ENCODE measurements around the gene KIAA1549.

- TF ChIP-seq POLR2A (IDR thresholded peaks at IDR 0.05): no peak
- TF ChIP-seq CTCF (IDR thresholded peaks at IDR 0.05): no peak
Observed at GRCh38 chr7:138825049-138825721, 156.0 kb downstream of the KIAA1549 start.

Data from lower leg skin (tissue), 3 donors.